K562 (cell line): ENCODE data around the gene USP11.

ENCODE experiments used
- ARHGAP35 ChIP-seq: fragments of 450-650 bp; IDR thresholded peaks from 2 replicates; pipeline ENCODE4 v1.6.1; 2018; ENCODE audit not compliant: partially characterized antibody
- CTCF ChIP-seq, 3 experiments: IDR thresholded peaks in 2 of 3; conservative IDR thresholded peaks in 1 of 3; 2 replicates each; pipeline ENCODE4 v1.5.1; 2011 to 2012; ENCODE audit warnings: low read length in 3 of 3, mild to moderate bottlenecking in 3 of 3, control low read depth in 2 of 3, improper control_type of control experiment in 1 of 3, inconsistent platforms in 1 of 3, low read depth in 1 of 3, mixed read lengths in 1 of 3, moderate library complexity in 1 of 3; ENCODE audit not compliant: insufficient read depth in 2 of 3
- DPF2 ChIP-seq: fragments of 450-650 bp; IDR thresholded peaks from 2 replicates; pipeline ENCODE4 v1.6.1; 2016
- E2F1 ChIP-seq: sonication (generic); formaldehyde crosslinking; IDR thresholded peaks from 2 replicates; pipeline ENCODE4 v1.8.1; 2023; ENCODE audit warnings: mild to moderate bottlenecking, missing genetic modification reagents, moderate library complexity
- JUNB ChIP-seq: fragments of 450-650 bp; formaldehyde crosslinking; conservative IDR thresholded peaks from 2 replicates; pipeline ENCODE4 v1.4.0; 2020; ENCODE audit warnings: mild to moderate bottlenecking
- POLR2A ChIP-seq: fragments of 450-650 bp; conservative IDR thresholded peaks from 2 replicates; pipeline ENCODE4 v1.6.1; 2016
- POLR2AphosphoS2 ChIP-seq: IDR thresholded peaks from 2 replicates; pipeline ENCODE4 v1.6.1; 2012; ENCODE audit warnings: low read length, improper control_type of control experiment
- RAD21 ChIP-seq, 2 experiments: fragments of 250-450 bp in 1 of 2; fragments of 450-650 bp in 1 of 2; sonication (Bioruptor Pico) in 1 of 2; formaldehyde crosslinking in 1 of 2; IDR thresholded peaks in 1 of 2; conservative IDR thresholded peaks in 1 of 2; 2 replicates each; pipeline versions ENCODE4 v1.4.0 to v1.8.0; 2020 to 2022; ENCODE audit warnings: mild to moderate bottlenecking in 2 of 2, moderate library complexity in 1 of 2
- STAG1 ChIP-seq: sonication (generic); formaldehyde crosslinking; IDR thresholded peaks from 2 replicates; pipeline ENCODE4 v1.5.0; 2020; ENCODE audit warnings: missing genetic modification reagents, borderline replicate concordance
- TAF1 ChIP-seq: IDR thresholded peaks from 2 replicates; pipeline ENCODE4 v1.6.1; 2011; ENCODE audit warnings: mild to moderate bottlenecking, low read length, moderate library complexity; ENCODE audit not compliant: insufficient read depth, control insufficient read depth, severe bottlenecking; ENCODE audit errors: extremely low read depth
- THAP7 ChIP-seq: fragments of 250-450 bp; sonication (Bioruptor Pico); IDR thresholded peaks from 2 replicates; pipeline ENCODE4 v1.5.0; 2021
- ZNF140 ChIP-seq: fragments of 250-450 bp; sonication (Bioruptor Pico); IDR thresholded peaks from 2 replicates; pipeline ENCODE4 v1.8.0; 2021; ENCODE audit warnings: moderate library complexity, mild to moderate bottlenecking, inconsistent platforms
- ZNF280B ChIP-seq: fragments of 250-450 bp; sonication (Bioruptor Pico); IDR thresholded peaks from 2 replicates; pipeline ENCODE4 v1.5.1; 2021; ENCODE audit warnings: mild to moderate bottlenecking
- ZNF384 ChIP-seq: IDR thresholded peaks from 2 replicates; pipeline ENCODE4 v1.6.1; 2012; ENCODE audit warnings: low read depth, low read length, improper control_type of control experiment

- no peak for TF ChIP-seq ARHGAP35
- TF ChIP-seq CTCF (IDR thresholded peaks at IDR 0.05 in 2 of 3, conservative IDR thresholded peaks at IDR 0.05 in 1 of 3; ENCODE audit: insufficient read depth in 2 of 3, low read depth in 1 of 3, low read length in 3 of 3): no peak
- peak; percentile 83 for TF ChIP-seq POLR2A
- no peak for TF ChIP-seq POLR2AphosphoS2
- no peak for TF ChIP-seq ZNF280B (CRISPR knock-in tag)
- no peak for TF ChIP-seq STAG1 (CRISPR knock-in tag)
- TF ChIP-seq THAP7 (CRISPR knock-in tag): no peak
- TF ChIP-seq E2F1 (CRISPR knock-in tag): no peak
- no peak for TF ChIP-seq RAD21 (CRISPR knock-in tag; conservative IDR thresholded peaks at IDR 0.05 in 1 of 2, IDR thresholded peaks at IDR 0.05 in 1 of 2)
- peak; percentile 40 for TF ChIP-seq TAF1
- no peak for TF ChIP-seq ZNF384
- no peak for TF ChIP-seq JUNB (CRISPR knock-in tag)
- 0 out of 2 replicates have a peak, but pooled peaks have one; percentile 15 for TF ChIP-seq DPF2
- no peak for TF ChIP-seq ZNF140 (CRISPR knock-in tag)
Measured at GRCh38 chrX:47232803-47233332, at the start of gene USP11.
